ENCODE data around the gene PHC2.

- TF ChIP-seq RAD21 (IDR thresholded peaks at IDR 0.05; ENCODE audit: low read depth) (no peak), EGR1 (IDR thresholded peaks at IDR 0.05) (no peak), CREB1 (IDR thresholded peaks at IDR 0.05; ENCODE audit: low read depth) (no peak), EP300 (IDR thresholded peaks at IDR 0.05; ENCODE audit: borderline replicate concordance) (no peak), YY1 (IDR thresholded peaks at IDR 0.05; ENCODE audit: low read depth) (no peak), REST (IDR thresholded peaks at IDR 0.05; ENCODE audit: low read depth) (no peak)
- TF ChIP-seq, protein P1, sequence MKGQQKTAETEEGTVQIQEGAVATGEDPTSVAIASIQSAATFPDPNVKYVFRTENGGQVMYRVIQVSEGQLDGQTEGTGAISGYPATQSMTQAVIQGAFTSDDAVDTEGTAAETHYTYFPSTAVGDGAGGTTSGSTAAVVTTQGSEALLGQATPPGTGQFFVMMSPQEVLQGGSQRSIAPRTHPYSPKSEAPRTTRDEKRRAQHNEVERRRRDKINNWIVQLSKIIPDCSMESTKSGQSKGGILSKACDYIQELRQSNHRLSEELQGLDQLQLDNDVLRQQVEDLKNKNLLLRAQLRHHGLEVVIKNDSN (IDR thresholded peaks at IDR 0.05) = no peak
- TF ChIP-seq, protein P2, sequence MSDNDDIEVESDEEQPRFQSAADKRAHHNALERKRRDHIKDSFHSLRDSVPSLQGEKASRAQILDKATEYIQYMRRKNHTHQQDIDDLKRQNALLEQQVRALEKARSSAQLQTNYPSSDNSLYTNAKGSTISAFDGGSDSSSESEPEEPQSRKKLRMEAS (IDR thresholded peaks at IDR 0.05) = no peak
These were observed 43.3 kb downstream of the PHC2 start for GRCh38 chr1:33387625-33388024.
